Activated CD4-positive, alpha-beta T cell treated with anti-CD3 and anti-CD28 coated beads, Interleukin-2, amount 50 U/mL, for 24 hours (primary cell): Measurements from ENCODE around the gene BTN3A1.
"Not testable (repeated sequence)": the region's sequence is repeated elsewhere in the genome, so short reads cannot be mapped to it uniquely, and the experiment has no call there.

Experiments used
- DNase-seq, 2 donors: peaks; one replicate each; pipeline ENCODE4 v3.0.0-alpha.2; 2020; ENCODE audit warnings: low read depth in 1 of 2, low spot score in 1 of 2

The BTN3A1 gene

GRCh38 chr6:26439151-26440125 lies 37.4 kb downstream of the BTN3A1 start:
- no peak for DNase-seq

- no peak for DNase-seq
Observed at GRCh38 chr6:26440977-26441358, 38.9 kb downstream of the BTN3A1 start.

- no peak for DNase-seq
Observed at GRCh38 chr6:26441977-26442376, 39.9 kb downstream of the BTN3A1 start.

- DNase-seq = peak in 1 of 2 donors; percentile 18
Observed at GRCh38 chr6:26445934-26446667, 44.0 kb downstream of the BTN3A1 start.

- no peak for DNase-seq
Observed at GRCh38 chr6:26447257-26447656, 45.2 kb downstream of the BTN3A1 start.

GRCh38 chr6:26450240-26450639 lies 48.2 kb downstream of the BTN3A1 start:
- no peak for DNase-seq

GRCh38 chr6:26452631-26453235 lies 50.7 kb downstream of the BTN3A1 start:
- no peak for DNase-seq

GRCh38 chr6:26454631-26455030 lies 52.6 kb downstream of the BTN3A1 start:
- DNase-seq = no peak

GRCh38 chr6:26455357-26455970 lies 53.4 kb downstream of the BTN3A1 start:
- DNase-seq = no peak

GRCh38 chr6:26457264-26457805 lies 55.3 kb downstream of the BTN3A1 start:
- no peak for DNase-seq

GRCh38 chr6:26457806-26458688 lies 56.0 kb downstream of the BTN3A1 start, which contains the start of gene BTN2A1:
BTN2A1 (plus strand) TSS chr6:26457955; CDS start chr6:26458637, 682 bp downstream.
- peak; percentile 28 to 66 for DNase-seq

- DNase-seq = no peak
Observed at GRCh38 chr6:26459023-26459810, 57.1 kb downstream of the BTN3A1 start.

- DNase-seq = not testable (repeated sequence)
Observed at GRCh38 chr6:26461353-26461752, 59.3 kb downstream of the BTN3A1 start.

- no peak for DNase-seq
Observed at GRCh38 chr6:26464014-26464413, 61.9 kb downstream of the BTN3A1 start.

- DNase-seq = no peak
Observed at GRCh38 chr6:26464416-26465131, 62.5 kb downstream of the BTN3A1 start.
